GM12878 (cell line): Measurements from ENCODE around the gene TMEM50A.
"Not testable (repeated sequence)": the region's sequence is repeated elsewhere in the genome, so short reads cannot be mapped to it uniquely, and the experiment has no call there.

ENCODE experiments used
- CHD2 ChIP-seq: IDR thresholded peaks from 2 replicates; pipeline ENCODE4 v1.6.1; 2011; ENCODE audit warnings: low read depth, low read length, improper control_type of control experiment, borderline replicate concordance
- MTA2 ChIP-seq: fragments of 450-650 bp; IDR thresholded peaks from 2 replicates; pipeline ENCODE4 v1.6.1; 2016; ENCODE audit warnings: low read depth, mild to moderate bottlenecking, moderate library complexity
- MTA3 ChIP-seq: IDR thresholded peaks from 2 replicates; pipeline ENCODE4 v1.6.1; 2012; ENCODE audit warnings: low read length, inconsistent platforms, borderline replicate concordance
- NFYB ChIP-seq: IDR thresholded peaks from 2 replicates; pipeline ENCODE4 v1.6.1; 2011; ENCODE audit warnings: low read depth, mild to moderate bottlenecking, low read length, improper control_type of control experiment, moderate library complexity; ENCODE audit not compliant: insufficient read depth
- PAX8 ChIP-seq: fragments of 450-650 bp; IDR thresholded peaks from 2 replicates; pipeline ENCODE4 v1.6.1; 2017; ENCODE audit warnings: mild to moderate bottlenecking, moderate library complexity
- POLR2A ChIP-seq: IDR thresholded peaks from 2 replicates; pipeline ENCODE4 v1.6.1; 2011; ENCODE audit warnings: low read depth, mild to moderate bottlenecking, low read length
- SP1 ChIP-seq: IDR thresholded peaks from one replicate; pipeline ENCODE4 v1.6.1; 2011; ENCODE audit warnings: low read depth, low read length
- TBL1XR1 ChIP-seq: IDR thresholded peaks from 2 replicates; pipeline ENCODE4 v1.6.1; 2012; ENCODE audit warnings: low read depth, low read length, improper control_type of control experiment
- YY1 ChIP-seq: IDR thresholded peaks from 2 replicates; pipeline ENCODE4 v1.6.1; 2011; ENCODE audit warnings: low read depth, mild to moderate bottlenecking, low read length
- ZNF274 ChIP-seq: IDR thresholded peaks from one replicate; pipeline ENCODE4 v1.8.0; 2011; ENCODE audit not compliant: insufficient read length, insufficient read depth
- TF ChIP-seq, protein P1 (sequence below), 3 experiments: IDR thresholded peaks in 2 of 3; conservative IDR thresholded peaks in 1 of 3; 2 replicates each; pipeline ENCODE4 v1.5.1; 2011; ENCODE audit warnings: low read depth in 3 of 3, low read length in 3 of 3, mild to moderate bottlenecking in 3 of 3, control low read depth in 2 of 3, moderate library complexity in 2 of 3, inconsistent platforms in 1 of 3, mixed read lengths in 1 of 3; ENCODE audit not compliant: control insufficient read depth in 2 of 3, insufficient read depth in 1 of 3; ENCODE audit errors: extremely low read depth in 1 of 3

DNA sequence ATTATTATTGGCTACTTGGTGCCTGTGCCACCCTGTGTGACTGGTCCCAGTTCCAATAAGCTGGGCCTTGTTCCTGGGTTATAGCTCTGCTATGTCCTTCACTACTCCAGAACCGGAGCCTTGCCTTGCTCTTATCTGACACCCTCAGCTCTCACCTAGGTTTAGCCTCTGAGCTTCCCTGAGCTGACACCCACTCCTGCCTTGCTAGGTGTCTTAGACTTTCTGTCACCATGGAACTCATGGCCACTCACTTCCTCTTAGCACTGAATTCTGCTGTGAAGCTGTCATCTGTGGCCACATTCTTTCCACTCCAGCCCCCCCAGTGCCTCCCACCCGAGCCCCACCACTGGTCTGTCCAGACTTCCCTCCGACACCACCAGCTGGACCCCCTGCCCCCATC lies 51.6 kb downstream of the TMEM50A start:
- not testable (repeated sequence) for TF ChIP-seq POLR2A, SP1, PAX8, CHD2, TBL1XR1, YY1, NFYB, MTA2, MTA3, ZNF274
- TF ChIP-seq, protein P1, sequence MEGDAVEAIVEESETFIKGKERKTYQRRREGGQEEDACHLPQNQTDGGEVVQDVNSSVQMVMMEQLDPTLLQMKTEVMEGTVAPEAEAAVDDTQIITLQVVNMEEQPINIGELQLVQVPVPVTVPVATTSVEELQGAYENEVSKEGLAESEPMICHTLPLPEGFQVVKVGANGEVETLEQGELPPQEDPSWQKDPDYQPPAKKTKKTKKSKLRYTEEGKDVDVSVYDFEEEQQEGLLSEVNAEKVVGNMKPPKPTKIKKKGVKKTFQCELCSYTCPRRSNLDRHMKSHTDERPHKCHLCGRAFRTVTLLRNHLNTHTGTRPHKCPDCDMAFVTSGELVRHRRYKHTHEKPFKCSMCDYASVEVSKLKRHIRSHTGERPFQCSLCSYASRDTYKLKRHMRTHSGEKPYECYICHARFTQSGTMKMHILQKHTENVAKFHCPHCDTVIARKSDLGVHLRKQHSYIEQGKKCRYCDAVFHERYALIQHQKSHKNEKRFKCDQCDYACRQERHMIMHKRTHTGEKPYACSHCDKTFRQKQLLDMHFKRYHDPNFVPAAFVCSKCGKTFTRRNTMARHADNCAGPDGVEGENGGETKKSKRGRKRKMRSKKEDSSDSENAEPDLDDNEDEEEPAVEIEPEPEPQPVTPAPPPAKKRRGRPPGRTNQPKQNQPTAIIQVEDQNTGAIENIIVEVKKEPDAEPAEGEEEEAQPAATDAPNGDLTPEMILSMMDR (IDR thresholded peaks at IDR 0.05 in 2 of 3, conservative IDR thresholded peaks at IDR 0.05 in 1 of 3; ENCODE audit: control insufficient read depth in 2 of 3, extremely low read depth in 1 of 3, insufficient read depth in 1 of 3, low read depth in 3 of 3, low read length in 3 of 3) = not testable (repeated sequence)
